Activated B cell treated with CpG ODN at 0.5 μM for 24 hours (primary cell): Measurements from ENCODE around the gene HDAC3. TPM values are rescaled to one million over a fixed set of nuclear protein-coding genes. Genes with fewer than 3 reads are reported as not detected.

ENCODE experiments used
- ATAC-seq: fragments of 200-7000 bp; cut with Tn5 transposase; one replicate; pipeline ENCODE4 v1.10.0; 2021; ENCODE audit warnings: low read depth, mild to moderate bottlenecking, moderate library complexity
- CTCF ChIA-PET: fragments of 350-600 bp; sonication (Branson Sonifier 250); formaldehyde crosslinking; loops from one replicate; lab custom pipeline; 2021; ENCODE audit warnings: antibody characterized with exemption; lab: Charles Lee
- POLR2A ChIA-PET: fragments of 350-600 bp; sonication (Branson Sonifier 250); formaldehyde crosslinking; loops from one replicate; lab custom pipeline; 2021; ENCODE audit warnings: antibody characterized with exemption; lab: Charles Lee
- DNase-seq: peaks from one replicate; pipeline ENCODE4 v3.0.0; 2022
- H3K27ac Mint-ChIP-seq: one replicate; pipeline ENCODE4 v1.8.0; 2020; ENCODE audit warnings: mixed read lengths
- H3K27me3 Mint-ChIP-seq: one replicate; pipeline ENCODE4 v1.8.0; 2021; ENCODE audit warnings: mixed read lengths
- H3K36me3 Mint-ChIP-seq: one replicate; pipeline ENCODE4 v1.8.0; 2021; ENCODE audit warnings: low read depth, mixed read lengths
- H3K4me1 Mint-ChIP-seq: one replicate; pipeline ENCODE4 v1.8.0; 2021; ENCODE audit warnings: mixed read lengths
- H3K4me3 Mint-ChIP-seq: one replicate; pipeline ENCODE4 v1.8.0; 2020; ENCODE audit warnings: mild to moderate bottlenecking, mixed read lengths
- H3K9me3 Mint-ChIP-seq: one replicate; pipeline ENCODE4 v1.8.0; 2020; ENCODE audit warnings: mixed read lengths
- intact Hi-C: fragments of 100-400 bp; cut with micrococcal nuclease; formaldehyde crosslinking; loops from one replicate; pipeline ENCODE4 v1.15.1; 2024
- total RNA-seq: library from RNA; stranded (reverse); gene quantifications from 2 replicates; pipeline ENCODE4 v1.2.3, GENCODE V29; 2022
- TF ChIP-seq, protein P1 (sequence below): fragments of 200-600 bp; IDR thresholded peaks from one replicate; pipeline ENCODE4 v1.8.0; 2022; ENCODE audit warnings: antibody characterized with exemption, mild to moderate bottlenecking

HDAC3 gene
- total RNA-seq, 1 donor from 2014 or later: 102 TPM

DNA sequence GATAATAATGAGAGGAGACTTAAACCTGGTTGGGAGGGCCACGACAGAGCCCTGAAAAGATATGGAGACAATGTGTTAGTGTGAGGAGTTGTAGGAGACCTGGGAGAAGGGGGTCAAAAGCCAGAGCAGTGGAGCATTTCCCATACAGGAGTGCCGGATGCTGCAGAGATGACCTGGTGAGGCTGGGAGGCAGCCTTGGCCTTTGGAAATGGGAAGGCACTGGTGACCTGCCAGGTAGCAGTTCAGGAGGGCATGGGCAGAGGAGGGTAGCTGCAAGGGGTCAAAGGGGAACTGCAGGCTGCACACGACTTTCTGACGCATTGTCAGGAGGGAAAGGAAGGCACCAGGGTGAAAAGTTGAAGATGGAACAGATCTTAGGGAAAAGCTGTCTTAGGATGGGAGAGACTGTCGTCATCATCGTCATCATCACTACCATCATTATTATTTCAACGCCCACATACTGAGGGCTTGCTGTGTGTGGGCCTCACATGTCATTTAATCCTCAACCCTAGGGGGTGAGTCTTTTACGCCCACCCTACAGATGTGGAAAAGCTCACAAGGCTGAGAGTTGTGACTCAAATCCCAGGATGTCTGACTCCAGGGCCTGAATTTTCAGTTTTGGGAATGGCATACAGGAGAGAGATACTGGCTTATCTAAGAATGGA, 32.1 kb upstream of the HDAC3 start:
- POLR2A ChIA-PET: no interaction called here
- intact Hi-C loops: no loop called here
- Mint-ChIP-seq H3K27me3 (peaks cover 4% of the 10 kb centered on the region), H3K9me3 (no peaks in the 10 kb centered on the region), H3K4me3 (no peak overlapping the region), H3K27ac (no peak overlapping the region), H3K36me3 (no peaks in the 10 kb centered on the region), H3K4me1 (peaks cover 4% of the 10 kb centered on the region)
- CTCF ChIA-PET: interaction anchor here (0.8 to 1.7 kb wide), 4 partner anchors 23 to 474 kb away, joined by 3 to 5 read pairs (median 3); no protein-coding TSS in a partner anchor
- TF ChIP-seq, protein P1, sequence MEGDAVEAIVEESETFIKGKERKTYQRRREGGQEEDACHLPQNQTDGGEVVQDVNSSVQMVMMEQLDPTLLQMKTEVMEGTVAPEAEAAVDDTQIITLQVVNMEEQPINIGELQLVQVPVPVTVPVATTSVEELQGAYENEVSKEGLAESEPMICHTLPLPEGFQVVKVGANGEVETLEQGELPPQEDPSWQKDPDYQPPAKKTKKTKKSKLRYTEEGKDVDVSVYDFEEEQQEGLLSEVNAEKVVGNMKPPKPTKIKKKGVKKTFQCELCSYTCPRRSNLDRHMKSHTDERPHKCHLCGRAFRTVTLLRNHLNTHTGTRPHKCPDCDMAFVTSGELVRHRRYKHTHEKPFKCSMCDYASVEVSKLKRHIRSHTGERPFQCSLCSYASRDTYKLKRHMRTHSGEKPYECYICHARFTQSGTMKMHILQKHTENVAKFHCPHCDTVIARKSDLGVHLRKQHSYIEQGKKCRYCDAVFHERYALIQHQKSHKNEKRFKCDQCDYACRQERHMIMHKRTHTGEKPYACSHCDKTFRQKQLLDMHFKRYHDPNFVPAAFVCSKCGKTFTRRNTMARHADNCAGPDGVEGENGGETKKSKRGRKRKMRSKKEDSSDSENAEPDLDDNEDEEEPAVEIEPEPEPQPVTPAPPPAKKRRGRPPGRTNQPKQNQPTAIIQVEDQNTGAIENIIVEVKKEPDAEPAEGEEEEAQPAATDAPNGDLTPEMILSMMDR: no peak
- ATAC-seq (no peak), DNase-seq (no peak)

DNA sequence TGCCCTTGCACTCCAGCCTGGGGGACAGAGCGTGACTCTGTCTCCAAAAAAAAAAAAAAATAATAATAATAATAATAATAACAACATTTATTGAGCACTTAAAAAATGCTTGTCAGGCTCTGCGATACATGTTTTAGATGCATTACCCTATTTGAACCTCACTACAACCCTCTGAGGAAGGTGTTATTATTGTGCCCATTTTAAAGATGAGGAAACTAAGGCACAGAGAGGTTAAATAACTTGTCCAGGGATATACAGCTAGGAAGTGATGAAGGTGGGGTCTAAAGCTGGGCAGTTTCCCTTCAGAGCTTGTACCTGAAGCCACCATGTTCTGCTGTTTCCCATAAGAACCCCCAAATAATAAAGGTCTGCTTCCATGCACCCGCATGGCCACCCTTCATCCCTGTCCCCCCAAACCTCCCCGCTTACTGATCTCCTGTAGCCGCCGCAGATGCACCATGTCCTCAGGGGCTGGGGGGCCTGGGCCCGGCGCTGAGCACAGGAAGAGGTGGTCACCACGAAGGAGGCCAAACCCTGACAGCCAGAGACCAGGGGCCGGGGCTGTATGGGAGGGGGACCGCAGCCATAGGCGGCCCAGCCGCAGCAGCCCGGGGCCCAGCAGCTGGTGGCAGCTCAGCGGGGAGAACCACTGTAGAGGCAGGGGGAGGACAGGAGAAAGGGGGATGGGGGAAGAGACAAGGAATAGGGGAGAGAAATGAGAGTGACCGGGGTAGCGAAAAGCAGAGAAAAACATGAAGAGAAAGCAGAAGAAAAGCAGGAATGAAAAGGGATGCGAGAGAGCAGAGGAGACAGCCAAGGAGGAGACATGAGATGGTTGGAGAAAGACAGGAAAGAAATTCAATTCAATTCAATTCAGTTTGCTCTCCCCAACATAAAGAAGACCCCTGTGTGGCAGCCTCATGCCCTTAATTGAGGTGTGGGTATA, 29.6 kb upstream of the HDAC3 start:
- Mint-ChIP-seq H3K27ac (no peak overlapping the region), H3K4me3 (no peak overlapping the region), H3K27me3 (peaks cover 4% of the 10 kb centered on the region), H3K36me3 (no peaks in the 10 kb centered on the region), H3K4me1 (peaks cover 4% of the 10 kb centered on the region), H3K9me3 (no peaks in the 10 kb centered on the region)
- DNase-seq (no peak), ATAC-seq (no peak)
- intact Hi-C loops: loop anchor here (1.0 kb wide), 7 partner anchors 74 to 1033 kb away; no protein-coding TSS in a partner anchor
- TF ChIP-seq, protein P1: no peak
- POLR2A ChIA-PET: interaction anchor here (0.7 kb wide), 1 partner anchor 431 kb away, joined by 7 read pairs; no protein-coding TSS in a partner anchor
- CTCF ChIA-PET: interaction anchor here (1.0 to 2.6 kb wide), 4 partner anchors 15 to 294 kb away, joined by 4 to 29 read pairs (median 14); partner anchors contain the start of genes FCHSD1 and PCDH1

DNA sequence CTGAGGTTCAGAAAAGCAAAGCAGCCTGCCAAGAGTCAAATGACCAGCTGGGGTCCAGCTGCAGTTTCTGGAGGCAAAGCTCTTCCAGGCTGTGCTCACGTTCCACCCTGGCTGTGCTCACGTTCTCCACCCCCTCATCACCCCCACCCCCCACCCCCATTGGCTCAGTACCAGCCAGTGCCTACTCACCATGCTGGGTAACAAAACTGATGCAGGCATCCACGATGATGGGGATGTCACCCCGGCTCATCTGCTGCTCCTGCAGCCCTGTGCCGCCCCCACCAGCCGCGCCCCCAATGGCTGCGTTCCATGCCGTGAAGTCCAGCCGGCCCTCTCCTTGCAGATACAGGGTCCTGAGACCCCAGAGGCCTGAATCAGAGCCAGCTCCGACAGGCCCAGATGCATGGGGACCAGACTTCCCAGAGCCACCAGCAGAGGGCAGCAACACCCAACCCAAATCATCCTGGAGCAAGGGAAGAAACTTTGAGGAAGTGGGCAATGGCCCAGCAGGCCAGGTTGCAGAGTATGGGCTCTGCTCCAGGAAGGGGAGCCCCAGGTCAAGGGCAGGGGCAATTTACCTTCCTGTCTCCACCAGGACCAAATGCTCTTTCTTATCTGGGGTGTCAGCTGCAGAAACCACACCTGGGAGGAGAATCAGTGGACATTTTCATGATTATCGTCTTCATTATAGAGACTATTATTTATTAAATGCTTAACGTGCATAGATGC, 28.2 kb upstream of the HDAC3 start:
- H3K36me3 Mint-ChIP-seq: no peaks in the 10 kb centered on the region
- H3K4me3 Mint-ChIP-seq: no peak overlapping the region
- peaks cover 4% of the 10 kb centered on the region for H3K4me1 Mint-ChIP-seq
- no peaks in the 10 kb centered on the region for H3K9me3 Mint-ChIP-seq
- TF ChIP-seq, protein P1: peak; percentile 93
- H3K27ac Mint-ChIP-seq: no peak overlapping the region
- ChIA-PET CTCF (interaction anchor here (0.7 to 2.6 kb wide), 16 partner anchors 14 to 297 kb away, joined by 3 to 29 read pairs (median 3); partner anchors contain the start of genes FCHSD1 and PCDH1), POLR2A (interaction anchor here (0.5 to 1.0 kb wide), 3 partner anchors 14 to 746 kb away, joined by 3 to 5 read pairs (median 3); partner anchors contain the start of gene FCHSD1)
- peak; percentile 75 for DNase-seq
- peak; percentile 96 for ATAC-seq
- intact Hi-C loops: loop anchor here (1.0 kb wide), 7 partner anchors 73 to 1034 kb away; no protein-coding TSS in a partner anchor
- H3K27me3 Mint-ChIP-seq: peaks cover 4% of the 10 kb centered on the region

DNA sequence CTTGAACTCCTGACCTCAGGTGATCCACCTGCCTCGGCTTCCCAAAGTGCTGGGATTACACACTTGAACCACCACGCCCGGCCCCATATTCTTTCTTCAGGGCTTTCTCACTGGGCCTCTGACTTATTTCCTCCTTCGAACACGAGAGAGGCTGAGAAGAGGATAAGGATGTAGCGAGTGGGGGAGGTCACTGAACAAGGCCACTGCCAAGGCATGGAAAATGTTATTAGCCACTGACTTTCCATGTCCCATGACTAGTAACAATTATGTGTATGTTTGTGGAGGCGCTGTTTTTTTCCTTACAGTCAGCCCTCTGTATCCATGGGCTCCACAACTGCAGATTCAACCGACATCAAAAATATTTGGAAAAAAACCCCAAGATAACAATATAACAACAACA, 26.9 kb upstream of the HDAC3 start:
- intact Hi-C loops: no loop called here
- POLR2A ChIA-PET: no interaction called here
- no peaks in the 10 kb centered on the region for H3K36me3 Mint-ChIP-seq
- TF ChIP-seq, protein P1: no peak
- no peak overlapping the region for H3K4me3 Mint-ChIP-seq
- no peaks in the 10 kb centered on the region for H3K9me3 Mint-ChIP-seq
- ATAC-seq (no peak), DNase-seq (no peak)
- H3K27me3 Mint-ChIP-seq: peaks cover 1% of the 10 kb centered on the region
- no peak overlapping the region for H3K27ac Mint-ChIP-seq
- CTCF ChIA-PET: interaction anchor here (0.7 to 2.2 kb wide), 3 partner anchors 29 to 297 kb away, joined by 3 to 7 read pairs (median 5); no protein-coding TSS in a partner anchor
- peaks cover 4% of the 10 kb centered on the region for H3K4me1 Mint-ChIP-seq
